Measurements from ENCODE around the gene CDH16.

DNA sequence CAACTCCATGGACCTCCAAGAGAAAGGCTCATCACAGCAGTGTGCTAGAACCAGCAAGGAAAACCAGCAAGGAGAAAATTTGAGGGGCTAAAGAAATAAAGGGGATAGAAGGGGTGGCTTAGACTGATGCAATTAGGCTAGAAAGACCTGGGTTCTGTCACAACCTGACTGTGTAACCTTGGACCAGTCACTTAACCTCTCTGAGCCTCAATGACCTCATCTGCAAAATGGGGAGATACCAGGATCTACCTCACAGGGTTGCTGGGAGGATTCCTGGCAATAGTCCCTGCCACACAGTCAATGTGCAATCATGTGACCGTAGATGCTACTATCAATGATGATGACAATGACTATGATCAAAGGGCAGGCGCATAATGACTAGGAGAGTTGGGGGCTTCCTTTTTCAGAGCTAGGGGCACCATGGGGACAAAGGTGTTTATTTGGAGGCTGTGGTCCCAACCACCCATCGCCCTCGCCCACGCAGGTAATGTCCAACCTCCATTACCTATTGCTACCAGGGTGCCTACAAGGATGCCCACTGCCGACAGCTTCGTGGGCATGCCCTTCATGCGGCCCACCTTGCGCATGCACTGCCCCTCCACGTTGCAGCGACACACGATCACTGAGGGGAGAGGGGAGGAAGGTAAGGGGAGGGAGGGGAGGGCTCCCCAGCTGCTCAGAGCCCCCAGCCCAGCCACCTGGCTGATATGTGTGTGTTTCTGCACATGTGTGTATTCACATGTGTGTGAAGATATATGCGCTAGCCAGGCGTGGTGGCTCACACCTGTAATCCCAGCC is 9.7 kb downstream of the CDH16 start:
- TF ChIP-seq CTCF (conservative IDR thresholded peaks at IDR 0.05; ENCODE audit: low read depth, low read length): no peak
- no peak for TF ChIP-seq EZH2 (IDR thresholded peaks at IDR 0.05; ENCODE audit: borderline replicate concordance, low read depth, low read length, poor library complexity, severe bottlenecking)

Measured in A673 (cell line).